ENCODE measurements around the gene MEG3.

GRCh38 chr14:100834082-100834793, 8.3 kb downstream of the MEG3 start:
- TF ChIP-seq EP300 (IDR thresholded peaks at IDR 0.05) (no peak), CTCF (IDR thresholded peaks at IDR 0.05) (no peak), POLR2A (IDR thresholded peaks at IDR 0.05) (no peak), POLR2AphosphoS5 (IDR thresholded peaks at IDR 0.05) (no peak)

All from suprapubic skin (tissue), 4 donors.